ENCODE measurements around the gene CD164. TPM values are rescaled to one million over a fixed set of nuclear protein-coding genes. Genes with fewer than 3 reads are reported as not detected.
A peak's percentile ranks its signal among the peaks of the same experiment; 100 is the strongest.

Gene CD164
- total and polyA plus RNA-seq, 2 of the 13 experiments (the other 11 are each of a cell fraction or from before 2014, with no cell fraction given), result 222 to 293 TPM

- TF ChIP-seq MAFF (IDR thresholded peaks at IDR 0.05; ENCODE audit: low read depth, low read length), result peak; percentile 66
- no peak for TF ChIP-seq ZBTB1 (CRISPR knock-in tag; IDR thresholded peaks at IDR 0.05; ENCODE audit: borderline replicate concordance)
- TF ChIP-seq NFIB (CRISPR knock-in tag; IDR thresholded peaks at IDR 0.05; ENCODE audit: borderline replicate concordance), result no peak
- TF ChIP-seq MAFK (conservative IDR thresholded peaks at IDR 0.05 in 1 of 2, IDR thresholded peaks at IDR 0.05 in 1 of 2; ENCODE audit: low read length in 2 of 2), result peak; percentile 67 to 84
- H3K4me3 ChIP-seq (replicated peaks in 1 of 3; ENCODE audit: insufficient read depth in 1 of 3, low read depth in 2 of 3, low read length in 3 of 3), result no peak overlapping the region
- DNase-seq (ENCODE audit: low spot score) (no peak), FAIRE-seq (no peak), ATAC-seq (no peak)
- H4K20me1 ChIP-seq (ENCODE audit: insufficient read depth, low read length), result no peaks in the 10 kb centered on the region
- CTCF ChIA-PET (ENCODE audit: low intra/inter-chr PET ratio, low total read pairs), result no interaction called here
- WGBS (ENCODE audit: low lambda C conversion rate), result 31% methylated on average over 1 of the region's 1 CpG
- H3K9me3 ChIP-seq (ENCODE audit: low read length), result no peaks in the 10 kb centered on the region
- POLR2A ChIA-PET, result no interaction called here
- BruUV-seq (replicated peaks), result no TSS peak
- H2AFZ ChIP-seq (ENCODE audit: low read length), result no peak overlapping the region
- in situ Hi-C loops (cut with HindIII; ENCODE audit: extremely low pct_ligation_motif_present, low pct_unique_long_range_greater_than_20kb), result no loop called here
- intact Hi-C loops (cut with micrococcal nuclease; ENCODE audit: unreplicated experiment), result no loop called here
- H3K4me2 ChIP-seq (ENCODE audit: low read depth, low read length), result no peak overlapping the region
- peaks cover 14% of the 10 kb centered on the region for H3K4me1 ChIP-seq (ENCODE audit: insufficient read depth, low read length)
- H3K79me2 ChIP-seq (ENCODE audit: insufficient read depth, low read length), result no peaks in the 10 kb centered on the region
- no peak overlapping the region for H3K9ac ChIP-seq (ENCODE audit: insufficient read depth, low read depth, low read length)
- H3K36me3 ChIP-seq (replicated peaks in 1 of 2; ENCODE audit: control insufficient read depth in 1 of 2, insufficient read depth in 2 of 2, low read length in 2 of 2), result no peaks in the 10 kb centered on the region
- H3K27me3 ChIP-seq (ENCODE audit: control insufficient read depth in 1 of 2, insufficient read depth in 2 of 2, low read length in 2 of 2), result no peaks in the 10 kb centered on the region; a peak in 1 of 5 replicates
- no peak overlapping the region for H3K27ac ChIP-seq (ENCODE audit: extremely low read length, insufficient read depth, low read length)
Observed at GRCh38 chr6:109421184-109421583, 38.9 kb upstream of the CD164 start.

GRCh38 chr6:109420751-109421150, 38.5 kb upstream of the CD164 start:
- DNase-seq (ENCODE audit: low spot score) (no peak), FAIRE-seq (no peak), ATAC-seq (no peak)
- H3K4me1 ChIP-seq (ENCODE audit: insufficient read depth, low read length), result peaks cover 14% of the 10 kb centered on the region
- H3K79me2 ChIP-seq (ENCODE audit: insufficient read depth, low read length), result no peaks in the 10 kb centered on the region
- in situ Hi-C loops (cut with HindIII; ENCODE audit: extremely low pct_ligation_motif_present, low pct_unique_long_range_greater_than_20kb) (no loop called here), intact Hi-C loops (cut with micrococcal nuclease; ENCODE audit: unreplicated experiment) (no loop called here)
- H3K27ac ChIP-seq (ENCODE audit: extremely low read length, insufficient read depth, low read length), result no peak overlapping the region
- BruUV-seq (replicated peaks), result no TSS peak
- no peak overlapping the region for H3K9ac ChIP-seq (ENCODE audit: insufficient read depth, low read depth, low read length)
- no peaks in the 10 kb centered on the region for H3K36me3 ChIP-seq (replicated peaks in 1 of 2; ENCODE audit: control insufficient read depth in 1 of 2, insufficient read depth in 2 of 2, low read length in 2 of 2)
- H3K4me3 ChIP-seq (replicated peaks in 1 of 3; ENCODE audit: insufficient read depth in 1 of 3, low read depth in 2 of 3, low read length in 3 of 3), result no peak overlapping the region
- ChIA-PET POLR2A (no interaction called here), CTCF (ENCODE audit: low intra/inter-chr PET ratio, low total read pairs) (no interaction called here)
- H3K4me2 ChIP-seq (ENCODE audit: low read depth, low read length), result no peak overlapping the region
- H3K9me3 ChIP-seq (ENCODE audit: low read length), result no peaks in the 10 kb centered on the region
- whole genome bisulfite sequencing (ENCODE audit: low lambda C conversion rate), result 0% methylated on average over 1 of the region's 1 CpG
- no peaks in the 10 kb centered on the region for H4K20me1 ChIP-seq (ENCODE audit: insufficient read depth, low read length)
- no peak overlapping the region for H2AFZ ChIP-seq (ENCODE audit: low read length)
- no peaks in the 10 kb centered on the region; a peak in 1 of 5 replicates for H3K27me3 ChIP-seq (ENCODE audit: control insufficient read depth in 1 of 2, insufficient read depth in 2 of 2, low read length in 2 of 2)
- TF ChIP-seq ZNF841 (CRISPR knock-in tag; IDR thresholded peaks at IDR 0.05; ENCODE audit: borderline replicate concordance), result no peak
- TF ChIP-seq NCOR1 (IDR thresholded peaks at IDR 0.05; ENCODE audit: borderline replicate concordance, low read length), result no peak
- no peak for TF ChIP-seq XBP1 (CRISPR knock-in tag; IDR thresholded peaks at IDR 0.05)
- TF ChIP-seq ZBTB2 (CRISPR knock-in tag; IDR thresholded peaks at IDR 0.05; ENCODE audit: low read depth), result no peak
- no peak for TF ChIP-seq DZIP1 (CRISPR knock-in tag; IDR thresholded peaks at IDR 0.05)
- no peak for TF ChIP-seq MTA1 (CRISPR knock-in tag; IDR thresholded peaks at IDR 0.05; ENCODE audit: borderline replicate concordance)
- no peak for TF ChIP-seq ZFP41 (CRISPR knock-in tag; IDR thresholded peaks at IDR 0.05; ENCODE audit: borderline replicate concordance)
- TF ChIP-seq PAF1 (CRISPR knock-in tag; IDR thresholded peaks at IDR 0.05), result no peak
- TF ChIP-seq RBM22 (optimal IDR thresholded peaks at IDR 0.05; ENCODE audit: low read length), result no peak
- no peak for TF ChIP-seq SP1 (IDR thresholded peaks at IDR 0.05)
- no peak for TF ChIP-seq SP1 (CRISPR knock-in tag; IDR thresholded peaks at IDR 0.05)
- TF ChIP-seq ZSCAN29 (CRISPR knock-in tag; conservative IDR thresholded peaks at IDR 0.05), result no peak
- TF ChIP-seq ZNF577 (CRISPR knock-in tag; IDR thresholded peaks at IDR 0.05; ENCODE audit: borderline replicate concordance, low read depth), result no peak
- TF ChIP-seq THAP11 (CRISPR knock-in tag; IDR thresholded peaks at IDR 0.05), result no peak

All from HepG2 (cell line).